Stimulated activated naive CD8-positive, alpha-beta T cell treated with anti-CD3 and anti-CD28 coated beads, Interleukin-15, amount 100 ng/mL, for 72 hours (primary cell): ENCODE measurements around the gene ITGAE.
A peak's percentile ranks its signal among the peaks of the same experiment; 100 is the strongest.

Experiments used
- ATAC-seq: fragments of 150-1000 bp; cut with Tn5 transposase; 2 replicates; pipeline ENCODE4 v1.10.0; 2021; ENCODE audit warnings: mild to moderate bottlenecking, moderate library complexity
- DNase-seq, 2 donors: peaks; one replicate each; pipeline ENCODE4 v3.0.0; 2021 to 2022
- H3K27ac Mint-ChIP-seq, 2 donors: one replicate each; pipeline ENCODE4 v1.8.0; 2022; ENCODE audit warnings: mild to moderate bottlenecking in 2 of 2, mixed read lengths in 2 of 2, moderate library complexity in 2 of 2
- H3K27me3 Mint-ChIP-seq: one replicate; pipeline ENCODE4 v1.8.0; 2022; ENCODE audit warnings: mixed read lengths
- H3K4me1 Mint-ChIP-seq: one replicate; pipeline ENCODE4 v1.8.0; 2022; ENCODE audit warnings: mild to moderate bottlenecking, mixed read lengths
- H3K4me3 Mint-ChIP-seq, 2 donors: one replicate each; pipeline ENCODE4 v1.8.0; 2022; ENCODE audit warnings: mild to moderate bottlenecking in 2 of 2, mixed read lengths in 2 of 2, moderate library complexity in 1 of 2
- H3K9me3 Mint-ChIP-seq, 2 donors: one replicate each; pipeline ENCODE4 v1.8.0; 2022; ENCODE audit warnings: mixed read lengths in 2 of 2

The ITGAE gene

DNA sequence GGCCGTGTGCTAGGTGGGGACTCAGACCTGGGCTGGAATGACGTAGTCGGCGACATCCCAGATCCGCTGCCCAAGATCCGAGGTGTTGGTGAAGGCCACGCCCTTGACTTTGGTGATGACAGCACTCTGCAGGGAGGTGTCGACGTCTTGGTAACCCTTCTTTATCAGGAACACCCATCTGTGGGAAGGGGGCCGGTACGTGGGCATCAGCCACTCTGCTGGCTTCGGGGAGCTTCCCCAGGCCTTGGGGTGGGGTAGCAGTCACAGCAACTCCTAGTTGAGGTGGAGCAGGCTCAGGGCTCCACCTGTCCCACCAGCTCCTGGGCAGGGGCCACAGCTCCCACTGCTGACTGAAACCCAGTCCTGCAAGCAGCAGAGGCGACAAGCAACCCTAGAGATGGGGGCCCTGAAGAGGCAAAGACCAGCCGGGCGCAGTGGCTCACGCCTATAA, 109.3 kb downstream of the ITGAE start:
- ATAC-seq (no peak), DNase-seq (no peak)
- H3K9me3 Mint-ChIP-seq = no peaks in the 10 kb centered on the region
- H3K4me1 Mint-ChIP-seq = peaks cover 45% of the 10 kb centered on the region
- no peak overlapping the region for H3K27ac Mint-ChIP-seq
- no peak overlapping the region for H3K4me3 Mint-ChIP-seq
- no peaks in the 10 kb centered on the region for H3K27me3 Mint-ChIP-seq

DNA sequence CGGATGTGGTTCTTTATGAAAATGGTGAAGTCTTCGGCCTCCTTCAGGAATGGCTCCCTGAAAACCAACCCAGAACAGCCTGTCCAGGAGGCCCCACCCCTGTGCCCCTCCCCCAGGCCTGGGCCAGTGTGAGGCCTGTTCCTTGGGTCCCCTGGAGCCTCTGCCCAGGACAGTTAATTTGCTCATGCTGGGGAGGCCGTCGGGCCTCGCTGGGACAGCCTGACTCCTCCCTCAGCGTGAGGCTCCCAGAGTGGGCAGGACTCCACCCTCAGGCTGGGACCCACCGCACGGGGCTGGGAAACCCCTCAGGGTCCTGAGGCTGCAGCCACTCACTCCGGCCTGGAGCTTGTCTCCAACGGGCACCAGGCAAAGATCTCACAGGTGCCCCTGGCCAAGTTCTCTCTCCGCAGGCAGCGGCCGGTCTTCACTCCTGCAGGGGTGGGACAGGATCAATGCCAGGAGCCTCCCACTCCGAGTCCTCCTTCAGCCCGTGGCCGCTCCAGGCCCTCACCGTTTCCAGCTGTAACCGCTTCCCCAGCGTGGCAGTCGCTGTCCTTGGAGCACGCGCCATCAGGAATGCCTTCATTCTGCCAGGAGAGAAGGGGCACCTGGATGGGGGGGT, 110.8 kb downstream of the ITGAE start:
- H3K9me3 Mint-ChIP-seq = no peaks in the 10 kb centered on the region
- no peak overlapping the region for H3K4me3 Mint-ChIP-seq
- no peaks in the 10 kb centered on the region for H3K27me3 Mint-ChIP-seq
- peaks cover 39% of the 10 kb centered on the region for H3K4me1 Mint-ChIP-seq
- ATAC-seq (no peak), DNase-seq (no peak)
- H3K27ac Mint-ChIP-seq = no peak overlapping the region

DNA sequence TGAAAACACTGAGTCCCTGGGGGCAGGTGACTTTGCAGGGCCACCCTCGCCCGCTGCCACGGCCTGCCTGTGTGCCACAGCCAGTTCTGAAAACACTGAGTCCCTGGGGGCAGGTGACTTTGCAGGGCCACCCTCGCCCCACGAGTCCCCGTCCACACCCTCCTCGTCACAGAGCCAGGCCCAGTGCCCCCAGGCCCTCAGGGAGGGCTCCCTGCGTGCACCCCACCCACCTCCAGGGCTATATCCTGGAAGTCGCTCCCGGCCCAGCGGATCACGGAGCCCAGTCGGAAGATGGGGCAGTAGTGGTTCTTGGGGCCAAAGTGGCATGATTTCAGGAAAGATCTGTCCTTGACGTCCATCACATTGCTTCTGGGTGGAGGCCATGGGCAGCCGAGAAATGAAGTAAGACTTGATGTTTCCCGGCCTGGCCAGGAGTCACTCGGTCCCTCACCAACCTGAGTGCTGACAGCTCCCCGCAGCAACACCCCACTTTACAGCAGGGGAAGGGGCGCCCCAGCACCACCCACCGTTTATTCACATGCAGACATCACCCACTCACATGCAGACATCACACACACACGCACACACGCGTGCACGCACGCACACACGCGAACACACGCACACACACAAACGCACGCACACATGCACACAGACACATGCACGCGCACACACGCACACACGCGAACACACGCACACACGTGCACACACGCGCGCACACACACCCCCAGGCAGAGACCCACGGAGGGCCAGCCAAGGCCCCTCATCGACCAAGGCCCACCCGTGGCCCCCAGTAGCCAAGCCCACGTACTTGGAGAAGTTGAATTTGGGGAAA, 111.5 kb downstream of the ITGAE start:
- no peaks in the 10 kb centered on the region for H3K27me3 Mint-ChIP-seq

DNA sequence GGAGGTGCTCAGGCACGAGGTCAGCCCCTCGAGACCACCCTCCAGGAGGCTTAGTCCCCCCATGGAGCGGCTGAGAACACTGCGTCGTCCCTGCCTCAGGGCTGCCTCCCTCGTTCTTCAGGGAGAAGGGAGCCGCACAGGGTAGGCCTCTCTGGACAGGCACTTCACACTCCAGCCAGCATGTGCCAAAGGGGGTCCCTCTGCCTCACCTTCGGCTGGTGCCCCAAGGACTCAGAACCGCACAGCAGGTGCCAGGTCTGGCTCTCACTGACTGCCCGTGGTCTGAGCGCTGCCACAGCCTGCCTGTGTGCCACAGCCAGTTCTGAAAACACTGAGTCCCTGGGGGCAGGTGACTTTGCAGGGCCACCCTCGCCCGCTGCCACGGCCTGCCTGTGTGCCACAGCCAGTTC, 112.1 kb downstream of the ITGAE start:
- DNase-seq (no peak), ATAC-seq (no peak)
- H3K4me1 Mint-ChIP-seq = peaks cover 28% of the 10 kb centered on the region
- H3K27me3 Mint-ChIP-seq = no peaks in the 10 kb centered on the region
- no peak overlapping the region for H3K4me3 Mint-ChIP-seq
- H3K27ac Mint-ChIP-seq = no peak overlapping the region
- no peaks in the 10 kb centered on the region for H3K9me3 Mint-ChIP-seq

More for the DNA sequence above, 111.5 kb downstream of the ITGAE start:
- Mint-ChIP-seq H3K4me1 (peaks cover 33% of the 10 kb centered on the region), H3K9me3 (no peaks in the 10 kb centered on the region), H3K4me3 (no peak overlapping the region), H3K27ac (no peak overlapping the region)
- ATAC-seq = no peak
- no peak for DNase-seq

DNA sequence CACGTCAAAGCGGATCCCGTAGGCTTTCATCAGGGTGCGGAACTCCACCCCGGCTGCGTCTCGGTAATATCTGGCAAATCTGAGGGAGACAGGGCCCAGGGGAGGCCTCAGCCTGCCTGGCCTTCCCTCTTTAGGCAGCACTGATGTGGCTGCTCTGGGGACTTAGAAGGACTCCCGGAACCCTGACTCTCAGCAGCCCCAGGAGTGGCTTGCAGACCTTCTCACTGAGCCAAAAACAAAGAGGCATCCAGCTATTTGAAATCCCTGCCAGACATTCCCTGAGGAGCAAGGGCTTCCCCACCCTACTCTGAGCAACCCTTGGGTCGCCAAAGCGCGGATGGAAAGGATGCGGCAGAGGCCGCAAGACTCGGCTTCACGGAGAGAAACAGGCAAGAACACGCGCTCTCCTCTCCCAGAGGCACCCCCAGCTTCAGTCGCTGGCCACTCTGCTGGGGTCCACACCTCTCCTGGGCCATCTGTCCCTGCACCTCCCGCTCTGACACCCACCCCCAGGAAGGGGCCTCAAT, 112.9 kb downstream of the ITGAE start:
- ATAC-seq = no peak
- DNase-seq = no peak
- Mint-ChIP-seq H3K4me1 (peaks cover 28% of the 10 kb centered on the region), H3K27ac (peak overlapping the region in 1 of 2 donors; percentile 72), H3K4me3 (no peak overlapping the region), H3K9me3 (no peaks in the 10 kb centered on the region), H3K27me3 (no peaks in the 10 kb centered on the region)

DNA sequence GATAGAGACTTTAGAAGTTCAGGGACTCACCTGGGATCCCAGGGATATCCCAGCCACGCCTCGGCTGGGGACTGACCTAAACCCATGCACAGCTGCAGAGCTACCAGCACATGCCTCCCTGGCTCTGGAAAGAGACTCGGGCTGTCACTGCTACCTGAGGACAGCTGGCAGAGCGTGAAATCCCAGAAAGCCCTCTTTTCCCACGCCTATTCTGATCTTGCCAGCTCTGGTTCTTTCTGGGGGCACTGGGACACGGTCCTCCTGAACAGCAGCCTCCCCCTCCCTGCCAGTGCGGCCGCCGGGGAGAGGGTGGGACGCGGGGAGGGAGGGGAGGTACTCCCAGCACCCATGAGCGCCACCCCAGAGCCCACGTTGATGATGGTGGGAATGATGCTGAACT, 115.8 kb downstream of the ITGAE start:
- no peak overlapping the region for H3K4me3 Mint-ChIP-seq
- ATAC-seq (no peak), DNase-seq (no peak)
- no peak overlapping the region for H3K27ac Mint-ChIP-seq
- H3K9me3 Mint-ChIP-seq = no peaks in the 10 kb centered on the region
- no peaks in the 10 kb centered on the region for H3K27me3 Mint-ChIP-seq
- H3K4me1 Mint-ChIP-seq = peaks cover 22% of the 10 kb centered on the region

DNA sequence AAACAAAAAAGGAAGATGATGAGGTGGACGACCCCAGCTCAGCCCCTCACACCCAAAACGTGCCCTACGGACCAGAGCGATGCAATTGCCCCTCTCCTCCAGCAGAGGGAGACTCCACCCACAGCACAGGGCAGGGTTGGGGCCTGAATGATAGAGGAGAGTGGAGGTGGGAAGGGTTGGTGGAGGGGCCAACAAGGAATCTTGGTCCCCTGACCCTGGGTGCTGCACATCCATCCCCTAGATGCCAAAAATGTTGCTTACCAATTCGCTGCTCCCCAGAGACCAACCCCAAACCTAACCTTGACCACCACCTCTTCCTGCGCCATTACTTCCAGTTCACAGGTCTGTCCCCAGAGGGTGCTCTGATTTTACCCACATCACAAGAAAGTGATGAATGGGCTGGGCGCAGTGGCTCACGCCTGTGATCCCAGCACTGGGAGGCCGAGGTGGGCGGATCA, 117.9 kb downstream of the ITGAE start:
- H3K4me3 Mint-ChIP-seq = no peak overlapping the region
- no peaks in the 10 kb centered on the region for H3K9me3 Mint-ChIP-seq
- H3K4me1 Mint-ChIP-seq = peaks cover 22% of the 10 kb centered on the region
- DNase-seq (peak; percentile 69 to 71), ATAC-seq (peak; percentile 90)
- peak overlapping the region; percentile 42 to 80 for H3K27ac Mint-ChIP-seq
- no peaks in the 10 kb centered on the region for H3K27me3 Mint-ChIP-seq

DNA sequence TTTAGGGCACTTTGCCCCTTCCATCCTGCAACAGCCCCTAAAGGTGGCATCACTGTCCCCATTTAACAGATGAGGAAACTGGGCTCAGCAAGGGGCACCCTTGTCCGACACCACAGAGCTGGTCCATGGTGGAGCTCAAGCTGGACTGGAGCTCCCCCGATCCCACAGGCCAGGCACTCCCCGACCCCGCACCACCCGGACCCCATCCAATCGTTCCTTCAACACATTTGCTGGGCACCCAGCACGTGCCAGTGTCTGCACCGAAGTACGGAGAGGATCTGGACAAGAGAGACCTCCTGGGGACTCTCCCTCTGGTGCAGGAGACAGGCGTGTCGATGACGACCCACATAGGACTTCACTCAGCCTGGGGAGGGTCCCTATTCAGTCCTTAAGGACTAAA, 119.0 kb downstream of the ITGAE start:
- ATAC-seq = no peak
- Mint-ChIP-seq H3K4me1 (peaks cover 22% of the 10 kb centered on the region), H3K27me3 (no peaks in the 10 kb centered on the region), H3K9me3 (no peaks in the 10 kb centered on the region), H3K27ac (peak overlapping the region in 1 of 2 donors; percentile 48), H3K4me3 (no peak overlapping the region)
- DNase-seq = no peak

DNA sequence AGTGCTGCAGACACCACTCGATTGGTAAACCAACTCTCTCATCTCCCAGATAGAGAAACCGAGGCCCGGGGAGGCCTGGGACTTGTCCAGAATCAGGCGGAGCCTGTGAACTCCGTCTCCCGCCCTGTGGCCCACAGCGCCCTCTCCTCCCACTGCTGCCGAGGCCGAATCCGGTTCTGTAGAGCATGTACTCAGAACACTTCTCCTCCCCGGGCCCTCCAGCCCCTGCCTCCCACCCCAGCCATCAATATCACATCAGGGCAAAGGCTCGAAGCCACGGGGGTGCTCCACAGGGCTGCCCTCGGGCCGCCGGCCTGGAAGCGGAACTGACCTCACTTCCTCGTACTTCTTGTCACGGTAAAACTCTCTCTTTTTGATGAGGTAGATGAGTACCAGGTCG, 119.4 kb downstream of the ITGAE start:
- no peaks in the 10 kb centered on the region for H3K27me3 Mint-ChIP-seq
- DNase-seq (no peak), ATAC-seq (no peak)
- H3K4me3 Mint-ChIP-seq = no peak overlapping the region
- no peaks in the 10 kb centered on the region for H3K9me3 Mint-ChIP-seq
- peaks cover 22% of the 10 kb centered on the region for H3K4me1 Mint-ChIP-seq
- peak overlapping the region in 1 of 2 donors; percentile 42 for H3K27ac Mint-ChIP-seq

DNA sequence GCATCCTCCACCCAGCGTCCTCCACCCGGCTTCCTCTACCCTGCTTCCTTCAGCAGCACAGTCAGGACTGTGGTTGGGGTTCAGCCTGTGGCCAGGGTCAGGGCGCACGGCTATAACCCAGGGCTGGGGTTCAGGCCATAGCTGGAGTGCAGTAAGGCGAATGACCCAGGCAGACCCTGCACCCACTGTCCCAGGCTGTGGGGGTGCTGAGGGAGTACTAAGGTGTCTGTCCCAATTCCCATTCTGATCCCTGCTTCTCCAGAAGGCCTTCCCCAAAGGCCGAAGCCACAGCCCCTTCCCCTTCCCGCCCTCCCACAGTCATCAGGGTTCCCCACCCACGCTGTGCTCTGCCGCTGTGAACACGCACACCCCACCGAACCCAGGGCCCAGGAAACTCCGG, 119.9 kb downstream of the ITGAE start:
- Mint-ChIP-seq H3K4me3 (no peak overlapping the region), H3K27ac (no peak overlapping the region), H3K27me3 (no peaks in the 10 kb centered on the region), H3K9me3 (no peaks in the 10 kb centered on the region), H3K4me1 (peaks cover 22% of the 10 kb centered on the region)
- DNase-seq = no peak
- no peak for ATAC-seq

DNA sequence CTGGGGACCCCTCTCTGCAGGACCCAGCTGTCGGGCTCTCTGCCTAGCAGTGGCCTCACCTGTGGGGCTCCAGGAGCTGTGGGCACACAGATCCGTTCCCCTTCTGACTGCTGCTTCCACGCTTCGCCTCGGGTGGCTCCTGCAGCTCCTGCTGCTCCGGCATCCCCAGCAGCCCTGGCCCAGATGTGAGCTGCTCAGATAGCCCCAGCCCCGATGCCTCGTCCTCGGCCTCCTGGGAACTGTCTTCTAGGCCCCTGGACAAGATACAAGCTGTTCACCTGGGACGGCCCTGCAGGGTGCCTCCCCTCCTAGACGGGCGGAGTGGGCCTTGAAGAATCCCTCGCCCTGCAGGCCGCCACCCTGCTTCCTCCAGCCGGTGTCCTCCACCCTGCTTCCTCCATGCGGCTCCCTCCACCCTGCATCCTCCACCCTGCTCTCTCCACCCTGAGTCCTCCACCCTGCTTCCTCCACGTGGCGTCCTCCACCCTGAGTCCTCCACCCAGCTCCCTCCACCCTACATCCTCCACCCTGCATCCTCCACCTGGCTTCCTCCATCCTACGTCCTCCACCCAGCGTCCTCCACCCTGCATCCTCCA, 121.4 kb downstream of the ITGAE start:
- Mint-ChIP-seq H3K9me3 (no peaks in the 10 kb centered on the region), H3K4me1 (peaks cover 22% of the 10 kb centered on the region), H3K4me3 (no peak overlapping the region), H3K27ac (no peak overlapping the region), H3K27me3 (no peaks in the 10 kb centered on the region)
- DNase-seq (no peak), ATAC-seq (no peak)

DNA sequence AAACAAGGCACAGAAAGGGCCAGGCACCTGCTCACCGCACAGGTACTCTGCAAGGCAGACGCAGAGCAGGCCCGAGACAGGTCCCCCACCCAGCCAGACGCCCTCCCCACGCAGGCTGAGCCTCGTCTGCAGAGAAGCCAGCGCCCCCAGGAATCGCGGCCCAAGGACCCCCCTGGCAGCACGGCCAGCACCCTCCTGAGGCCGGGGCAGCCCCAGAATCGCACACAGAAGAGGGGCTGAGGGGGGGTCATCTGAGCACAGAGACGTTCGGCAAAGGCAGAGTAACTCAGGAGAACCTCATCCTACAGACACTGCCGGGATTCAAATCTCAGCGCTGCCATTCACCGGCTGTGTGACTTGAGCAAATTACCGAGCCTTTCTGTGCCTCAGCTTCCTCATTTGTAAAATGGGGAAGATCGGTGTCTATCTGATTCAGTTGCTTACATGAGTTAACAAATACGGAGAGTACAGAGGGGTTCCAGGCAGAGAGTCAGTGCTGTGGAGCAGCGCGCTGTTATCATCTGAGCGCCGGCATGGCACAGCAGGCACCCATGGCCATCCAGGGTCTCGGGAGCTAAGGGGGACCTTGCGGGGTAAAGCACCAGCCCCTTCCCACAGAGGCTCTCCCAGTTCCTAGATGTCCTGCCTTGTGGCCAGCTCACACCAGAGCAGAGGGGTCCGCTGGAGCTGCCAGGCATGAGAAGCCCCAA, 122.0 kb downstream of the ITGAE start:
- H3K9me3 Mint-ChIP-seq = no peaks in the 10 kb centered on the region
- ATAC-seq (no peak), DNase-seq (no peak)
- H3K4me3 Mint-ChIP-seq = no peak overlapping the region
- no peak overlapping the region for H3K27ac Mint-ChIP-seq
- H3K4me1 Mint-ChIP-seq = peaks cover 22% of the 10 kb centered on the region
- H3K27me3 Mint-ChIP-seq = no peaks in the 10 kb centered on the region

DNA sequence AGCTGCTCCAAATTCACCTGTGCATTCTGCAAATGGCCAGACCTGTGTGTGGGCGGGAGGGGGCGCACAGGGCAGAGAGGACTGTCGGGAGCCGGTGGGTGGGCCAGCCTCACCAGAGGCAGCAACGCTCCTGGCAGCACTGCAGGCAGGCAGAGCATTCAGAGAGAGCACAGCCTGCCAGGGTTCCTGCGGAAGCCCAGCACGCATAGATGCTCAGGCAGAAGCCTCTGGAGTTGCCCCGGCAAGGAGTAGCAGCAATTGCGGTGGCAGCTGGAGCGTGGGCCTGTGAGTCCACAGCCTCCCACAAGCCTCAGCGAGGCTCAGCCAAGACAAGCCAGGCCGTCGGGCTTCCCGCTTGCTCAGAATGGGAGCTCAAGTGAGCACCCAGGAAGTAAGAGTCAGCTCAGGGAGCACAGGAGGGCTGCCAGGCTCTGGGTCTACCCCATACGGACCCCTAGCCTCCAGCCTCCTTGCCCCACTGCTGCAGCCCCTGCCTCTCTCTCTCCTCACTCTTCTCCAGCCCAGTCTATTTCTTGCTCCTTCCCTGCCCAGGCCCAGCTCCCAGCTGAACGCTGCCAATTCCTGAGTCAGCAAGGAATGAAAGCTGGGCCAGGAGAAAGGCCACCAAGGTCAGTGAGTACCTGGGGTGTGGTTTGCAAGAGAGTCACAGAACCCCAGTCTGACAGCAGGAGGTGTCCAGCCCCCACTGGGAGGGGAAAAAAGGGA, 122.7 kb downstream of the ITGAE start:
- no peaks in the 10 kb centered on the region for H3K9me3 Mint-ChIP-seq
- DNase-seq (no peak), ATAC-seq (no peak)
- no peak overlapping the region for H3K4me3 Mint-ChIP-seq
- H3K4me1 Mint-ChIP-seq = peaks cover 15% of the 10 kb centered on the region
- H3K27ac Mint-ChIP-seq = peak overlapping the region in 1 of 2 donors; percentile 42
- no peaks in the 10 kb centered on the region for H3K27me3 Mint-ChIP-seq

DNA sequence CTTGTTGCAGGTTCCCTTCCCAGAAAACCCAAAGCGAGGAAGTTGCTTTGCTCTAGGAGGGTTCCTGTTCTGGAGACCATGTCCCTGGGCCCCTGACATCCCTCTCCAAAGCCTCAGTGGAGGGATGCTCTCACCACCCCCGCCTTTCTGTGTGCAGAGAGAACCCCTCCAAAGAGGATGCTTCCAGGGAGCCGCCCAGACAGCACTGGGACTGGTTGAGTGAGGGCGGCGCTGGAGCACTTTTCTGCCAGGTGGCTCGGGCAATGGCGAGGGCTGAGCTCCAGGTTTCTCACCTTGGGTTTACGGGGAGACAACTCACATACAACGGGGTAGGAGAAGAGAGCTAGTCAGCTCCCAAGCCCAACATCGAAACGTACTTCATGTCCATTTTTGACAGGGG, 125.1 kb downstream of the ITGAE start:
- Mint-ChIP-seq H3K4me3 (no peak overlapping the region), H3K27ac (peak overlapping the region; percentile 1 to 90), H3K9me3 (no peaks in the 10 kb centered on the region), H3K27me3 (no peaks in the 10 kb centered on the region), H3K4me1 (no peaks in the 10 kb centered on the region)
- ATAC-seq = no peak
- DNase-seq = no peak

DNA sequence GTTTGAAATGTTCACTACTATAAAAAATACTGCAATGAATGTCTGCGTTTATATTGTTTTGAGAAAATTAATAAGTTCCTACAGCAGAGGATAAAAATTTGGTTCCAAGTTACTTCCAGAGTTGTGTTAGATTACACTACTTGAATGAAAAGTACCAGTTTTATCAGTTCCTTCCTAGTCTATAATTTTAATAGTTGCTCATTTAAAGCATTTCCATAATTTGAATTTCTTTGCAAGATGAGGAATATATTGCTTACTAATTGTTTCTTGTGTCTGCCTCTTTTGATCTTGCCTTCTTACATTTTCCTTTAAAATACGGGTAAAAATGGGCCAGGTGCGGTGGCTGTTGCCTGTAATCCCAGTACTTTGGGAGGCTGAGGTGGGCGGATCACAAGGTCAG, 128.4 kb downstream of the ITGAE start:
- DNase-seq (no peak), ATAC-seq (no peak)
- Mint-ChIP-seq H3K4me1 (peaks cover 20% of the 10 kb centered on the region), H3K27ac (no peak overlapping the region), H3K4me3 (no peak overlapping the region), H3K9me3 (no peaks in the 10 kb centered on the region), H3K27me3 (no peaks in the 10 kb centered on the region)
